Measurements from ENCODE around the gene PRKAR1B.

PRKAR1B gene

DNA sequence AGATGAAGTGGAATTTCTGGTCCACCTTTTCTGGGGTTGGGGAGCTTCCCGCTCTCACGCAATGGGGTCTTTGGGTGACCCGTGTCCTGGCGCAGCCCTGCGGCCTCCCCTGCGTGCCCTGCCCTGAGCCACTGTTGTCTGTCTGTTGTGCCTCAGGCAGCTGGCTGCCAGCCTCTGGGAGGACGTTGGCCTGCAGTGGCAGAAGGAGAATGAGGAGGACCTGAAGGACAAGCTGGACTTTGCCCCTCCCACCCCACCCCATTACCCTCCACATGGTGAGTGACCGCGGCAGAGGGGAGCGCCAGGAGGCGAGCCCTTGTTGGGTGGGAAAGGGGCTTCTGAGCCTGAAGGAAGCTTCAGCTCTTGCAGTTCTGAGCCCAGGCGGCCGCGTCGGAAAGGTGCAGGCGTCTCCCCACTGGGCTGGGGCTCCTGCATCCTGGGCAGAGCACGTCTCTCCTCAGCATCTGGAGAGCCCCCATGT is 14.2 kb upstream of the PRKAR1B start:
- no peak for DNase-seq (ENCODE audit: low read depth, low spot score)

DNA sequence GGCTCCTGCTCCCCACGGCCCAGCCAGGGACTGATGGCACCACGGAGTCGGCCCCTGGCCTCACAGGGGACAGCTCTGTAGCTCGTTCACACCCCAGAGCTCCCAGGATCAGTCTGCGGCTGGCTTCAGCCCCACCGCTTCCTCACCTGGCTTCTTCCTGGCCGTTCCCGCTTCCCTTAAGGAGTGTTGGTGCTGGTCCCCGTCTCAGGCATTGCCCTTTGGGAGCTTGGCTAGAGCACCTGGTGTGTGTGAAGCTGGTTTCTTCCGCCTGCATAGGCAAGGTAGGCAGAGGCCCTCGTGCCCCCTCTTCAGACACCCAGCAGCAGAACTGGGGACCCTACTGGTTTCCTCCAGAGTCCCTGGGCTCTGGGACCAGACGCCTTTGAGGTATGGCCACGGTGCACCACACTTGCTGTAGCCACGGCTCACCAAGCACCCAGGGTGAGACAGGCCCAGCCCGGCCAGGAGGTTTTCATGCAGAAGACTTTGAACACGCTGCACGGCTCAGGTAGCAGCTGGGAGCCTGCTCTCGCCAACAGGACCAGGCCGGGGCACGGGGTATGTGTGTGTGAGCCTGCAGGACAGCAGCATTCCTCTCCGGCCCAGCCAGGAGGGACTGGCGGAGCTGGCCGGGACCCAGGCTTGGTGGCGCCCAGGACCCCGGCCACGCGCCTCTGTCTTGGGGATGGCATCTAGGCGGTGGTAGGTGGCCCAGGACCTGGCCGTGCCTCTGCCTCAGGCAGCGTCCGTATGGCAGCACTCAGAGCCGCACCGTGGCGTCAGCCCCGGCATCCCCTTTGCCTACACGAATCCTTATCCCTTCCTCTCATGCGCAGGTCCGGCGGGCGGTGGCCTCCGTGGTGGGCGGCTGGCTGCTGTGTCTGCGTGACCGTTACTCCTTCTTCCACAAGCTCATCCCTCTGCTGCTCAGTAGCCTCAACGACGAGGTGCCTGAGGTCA is 13.2 kb upstream of the PRKAR1B start:
- no peak for DNase-seq (ENCODE audit: low read depth, low spot score)

DNA sequence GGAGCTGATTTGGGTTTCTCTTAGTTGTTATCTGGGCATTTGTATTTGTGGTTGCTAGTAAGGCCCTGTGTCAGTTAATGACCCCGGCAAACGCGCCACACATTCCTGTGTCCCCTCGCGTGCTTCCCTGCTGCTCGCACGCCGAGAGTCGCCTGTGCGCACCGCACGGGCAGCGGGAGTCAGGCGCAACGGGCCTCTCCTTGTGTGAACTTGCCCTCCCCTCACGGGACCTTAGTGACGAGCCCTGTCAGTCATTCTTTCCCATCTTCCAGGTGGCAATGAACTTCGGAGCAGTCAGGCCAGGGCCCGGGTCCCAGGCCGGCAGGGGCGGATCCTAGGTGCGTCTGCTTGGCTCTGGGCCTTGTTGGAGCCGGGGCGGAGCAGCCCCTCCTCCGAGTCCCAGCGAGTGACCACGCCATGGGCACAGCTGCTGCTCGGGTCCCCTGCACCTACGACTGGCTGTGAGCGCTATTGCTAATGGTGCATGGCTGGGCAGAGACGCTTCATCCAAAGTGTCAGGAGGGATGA is 12.4 kb upstream of the PRKAR1B start:
- no peak for DNase-seq (ENCODE audit: low read depth, low spot score)

DNA sequence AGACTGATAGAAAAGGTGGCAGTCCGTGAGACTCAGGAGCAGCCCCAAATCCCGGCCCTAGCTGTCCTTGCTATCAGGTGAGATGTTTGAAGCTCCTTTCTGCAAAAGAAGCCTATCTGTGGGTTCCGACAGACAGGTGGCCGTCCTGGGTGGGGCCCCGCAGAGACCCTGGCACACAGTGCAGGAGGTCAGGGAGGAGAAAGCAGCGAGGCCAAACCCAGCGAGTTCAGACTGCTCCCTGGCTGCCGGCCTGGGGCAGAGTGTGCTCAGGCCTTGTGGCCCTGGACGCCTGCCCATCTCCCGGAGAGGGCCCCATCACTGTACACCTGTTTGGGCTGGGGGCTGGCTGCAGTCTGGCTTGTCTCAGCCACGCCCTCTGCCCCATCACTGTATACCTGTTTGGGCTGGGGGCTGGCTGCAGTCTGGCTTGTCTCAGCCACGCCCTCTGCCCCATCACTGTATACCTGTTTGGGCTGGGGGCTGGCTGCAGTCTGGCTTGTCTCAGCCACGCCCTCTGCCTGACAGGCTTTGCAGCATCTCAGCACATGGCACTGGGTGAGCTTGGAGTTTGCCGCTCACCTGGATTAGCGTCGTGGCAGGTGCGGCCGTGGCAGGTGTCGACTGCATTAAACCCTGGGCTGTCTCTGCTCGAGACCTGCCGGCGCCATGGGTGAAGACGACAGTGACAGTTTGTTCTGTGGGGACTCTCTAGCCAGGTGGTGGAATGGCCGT is 11.8 kb upstream of the PRKAR1B start:
- DNase-seq (ENCODE audit: low read depth, low spot score), result no peak

DNA sequence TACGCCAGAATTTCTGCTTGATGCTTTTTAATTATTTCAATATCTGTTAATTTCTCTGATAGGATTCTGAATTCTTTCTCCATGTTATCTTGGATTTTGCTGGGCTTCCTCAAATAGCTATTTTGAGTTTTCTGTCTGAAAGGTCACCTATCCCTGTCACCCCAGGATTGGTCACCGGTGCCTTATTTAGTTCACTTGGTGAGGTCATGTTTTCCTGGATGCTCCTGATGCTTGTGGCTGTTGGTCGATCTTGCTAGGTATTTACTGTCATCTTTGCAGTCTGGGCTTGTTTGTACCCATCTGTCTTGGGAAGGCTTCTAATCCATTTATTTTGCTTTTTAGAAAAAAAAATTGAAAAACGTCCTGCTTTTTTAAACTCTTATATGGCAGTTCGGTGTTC is 11.2 kb upstream of the PRKAR1B start:
- DNase-seq (ENCODE audit: low read depth, low spot score), result no peak

DNA sequence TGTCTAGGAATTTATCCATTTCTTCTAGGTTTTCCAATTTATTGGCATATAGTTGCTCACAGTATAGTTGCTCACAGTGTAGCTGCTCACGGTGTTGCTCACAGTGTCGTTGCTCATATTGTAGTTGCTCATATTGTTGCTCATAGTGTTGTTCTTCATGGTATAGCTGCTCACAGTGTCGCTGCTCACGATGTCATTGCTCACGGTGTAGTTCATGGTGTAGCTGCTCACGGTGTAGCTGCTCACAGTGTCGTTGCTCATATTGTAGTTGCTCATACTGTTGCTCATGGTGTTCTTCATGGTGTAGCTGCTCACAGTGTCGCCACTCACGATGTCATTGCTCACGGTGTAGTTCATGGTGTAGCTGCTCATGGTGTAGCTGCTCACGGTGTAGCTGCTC is 7.7 kb upstream of the PRKAR1B start:
- no peak for DNase-seq (ENCODE audit: low read depth, low spot score)

DNA sequence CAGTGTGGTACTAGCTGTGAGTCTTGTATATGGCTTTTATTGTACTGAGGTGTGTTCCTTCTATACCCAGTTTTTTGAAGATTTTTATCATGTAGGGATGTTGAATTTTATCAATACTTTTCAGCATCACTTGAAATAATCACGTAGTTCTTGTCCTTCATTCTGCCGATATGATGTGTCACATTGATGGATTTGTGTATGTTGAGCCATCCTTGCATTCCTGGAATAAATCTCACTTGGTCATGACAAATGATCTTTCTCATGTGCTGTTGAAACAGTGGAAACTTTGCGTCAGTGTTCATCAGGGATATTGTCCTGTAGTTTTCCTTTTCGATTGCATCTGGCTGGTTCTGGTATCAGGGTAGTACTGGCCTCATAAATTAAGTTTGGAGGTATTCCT is 7.1 kb upstream of the PRKAR1B start:
- DNase-seq (ENCODE audit: low read depth, low spot score), result no peak

DNA sequence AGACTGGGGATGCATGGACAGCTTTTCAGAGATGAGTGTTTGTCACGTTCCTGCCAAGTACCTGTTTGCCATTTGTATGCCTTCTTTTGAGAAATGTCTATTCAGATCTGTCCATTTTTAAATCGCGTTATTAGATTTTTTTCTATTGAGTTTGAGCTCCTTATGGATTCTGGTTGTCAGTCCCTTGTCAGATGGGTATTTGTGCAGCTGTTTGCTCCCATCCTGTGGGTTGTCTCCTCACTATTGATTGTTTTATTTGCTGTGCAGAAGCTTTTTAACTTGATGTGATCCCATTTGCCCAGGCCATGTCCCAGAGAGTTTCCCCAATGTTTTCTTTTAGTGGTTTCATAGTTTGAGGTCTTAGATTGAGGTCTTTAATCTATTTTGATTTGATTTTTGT is 5.5 kb upstream of the PRKAR1B start:
- no peak for DNase-seq (ENCODE audit: low read depth, low spot score)

DNA sequence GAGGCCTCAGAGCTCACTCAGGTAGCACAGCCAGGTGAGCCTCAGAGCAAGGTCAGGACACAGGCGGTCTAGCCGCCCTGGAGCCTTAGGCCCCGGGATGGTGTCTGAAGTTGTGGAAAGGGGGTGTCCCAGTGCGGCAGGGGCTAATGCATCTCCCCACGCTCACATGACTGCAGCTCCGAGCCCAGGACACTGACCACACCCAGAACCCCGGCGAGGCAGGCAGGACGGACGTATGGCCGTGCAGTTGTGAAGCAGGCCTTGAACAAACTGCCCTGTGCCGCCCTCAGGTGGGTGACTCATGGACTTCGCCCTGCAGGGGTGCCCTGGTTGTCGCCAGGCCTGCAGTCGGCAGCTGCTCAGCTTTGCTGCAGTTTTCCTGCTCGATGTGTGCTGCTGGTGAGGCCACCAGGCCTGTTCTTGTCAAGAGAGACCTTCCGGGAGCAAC is 5.0 kb upstream of the PRKAR1B start:
- DNase-seq (ENCODE audit: low read depth, low spot score), result peak; percentile 66

DNA sequence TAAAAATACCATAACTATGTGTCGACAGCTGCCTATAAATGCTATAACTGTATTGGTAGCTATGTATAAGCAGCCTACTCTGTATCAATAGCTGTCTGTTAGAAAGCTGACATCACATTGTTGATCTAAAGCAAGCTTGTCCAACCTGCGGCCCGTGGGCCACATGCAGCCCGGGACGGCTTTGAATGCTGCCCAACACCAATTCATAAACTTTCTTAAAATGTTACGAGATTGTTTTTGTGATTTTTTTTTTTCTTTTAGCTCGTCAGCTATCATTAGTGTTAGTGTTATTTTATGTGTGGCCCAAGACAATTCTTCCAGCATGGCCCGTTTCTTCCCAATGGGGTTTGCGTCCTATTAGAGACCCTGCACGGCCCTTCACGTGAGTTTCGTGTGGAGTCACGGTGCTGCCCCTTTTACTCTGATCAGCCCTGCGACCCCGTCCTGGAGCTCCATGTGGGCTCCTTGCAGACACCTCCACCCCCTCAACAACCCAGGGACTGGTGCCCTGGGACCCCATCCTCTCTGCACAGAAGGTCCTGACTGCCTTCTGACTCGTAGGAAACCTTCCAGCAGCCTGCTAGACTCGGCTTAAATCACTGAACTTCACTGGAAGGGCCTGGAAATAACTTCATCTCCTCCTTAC is 4.5 kb upstream of the PRKAR1B start:
- no peak for DNase-seq (ENCODE audit: low read depth, low spot score)

DNA sequence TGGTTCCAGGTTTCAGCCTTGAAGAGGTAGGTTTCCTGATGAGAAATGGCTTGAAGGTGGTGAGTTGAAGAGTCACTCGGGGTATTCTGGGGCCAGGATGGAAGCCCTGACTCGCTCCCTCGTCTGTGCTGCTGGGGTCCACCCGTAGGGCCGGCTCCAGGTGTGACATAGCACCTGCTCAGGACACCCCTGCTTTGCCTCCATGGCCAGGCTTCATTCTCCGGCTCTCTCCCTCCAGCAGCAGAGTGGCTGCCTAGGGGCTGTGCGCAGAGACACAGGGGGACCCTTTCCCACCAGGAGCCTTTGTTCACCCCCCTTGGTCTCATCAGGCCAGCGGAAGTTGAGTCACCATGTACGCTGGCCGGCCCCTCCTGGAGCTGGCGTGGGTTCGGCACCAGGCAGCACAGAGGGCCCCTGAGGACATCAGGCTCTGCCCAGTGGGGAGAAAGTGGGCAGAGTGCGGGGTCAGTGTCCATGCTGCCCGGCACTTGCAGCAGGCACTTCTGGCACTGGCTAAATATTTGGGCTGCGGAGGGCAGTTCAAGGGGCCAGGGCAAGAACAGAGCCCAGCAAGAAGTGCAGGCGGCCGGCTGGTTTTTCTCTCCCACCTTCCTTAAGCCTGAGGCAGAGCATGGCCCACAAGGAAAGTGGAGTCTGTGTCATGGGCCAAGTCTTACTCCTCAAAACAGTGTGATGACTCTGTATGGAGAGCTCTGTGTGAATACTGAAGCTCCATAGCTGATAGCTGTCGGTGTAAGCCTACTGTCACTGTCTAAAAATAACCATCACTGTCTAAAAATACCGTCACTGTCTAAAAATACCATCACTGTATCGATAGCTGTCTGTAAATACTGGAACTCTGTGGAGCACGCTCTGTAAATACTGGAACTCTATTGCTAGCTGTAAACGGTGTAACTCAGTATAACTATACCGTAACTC is 3.7 kb upstream of the PRKAR1B start:
- no peak for DNase-seq (ENCODE audit: low read depth, low spot score)

DNA sequence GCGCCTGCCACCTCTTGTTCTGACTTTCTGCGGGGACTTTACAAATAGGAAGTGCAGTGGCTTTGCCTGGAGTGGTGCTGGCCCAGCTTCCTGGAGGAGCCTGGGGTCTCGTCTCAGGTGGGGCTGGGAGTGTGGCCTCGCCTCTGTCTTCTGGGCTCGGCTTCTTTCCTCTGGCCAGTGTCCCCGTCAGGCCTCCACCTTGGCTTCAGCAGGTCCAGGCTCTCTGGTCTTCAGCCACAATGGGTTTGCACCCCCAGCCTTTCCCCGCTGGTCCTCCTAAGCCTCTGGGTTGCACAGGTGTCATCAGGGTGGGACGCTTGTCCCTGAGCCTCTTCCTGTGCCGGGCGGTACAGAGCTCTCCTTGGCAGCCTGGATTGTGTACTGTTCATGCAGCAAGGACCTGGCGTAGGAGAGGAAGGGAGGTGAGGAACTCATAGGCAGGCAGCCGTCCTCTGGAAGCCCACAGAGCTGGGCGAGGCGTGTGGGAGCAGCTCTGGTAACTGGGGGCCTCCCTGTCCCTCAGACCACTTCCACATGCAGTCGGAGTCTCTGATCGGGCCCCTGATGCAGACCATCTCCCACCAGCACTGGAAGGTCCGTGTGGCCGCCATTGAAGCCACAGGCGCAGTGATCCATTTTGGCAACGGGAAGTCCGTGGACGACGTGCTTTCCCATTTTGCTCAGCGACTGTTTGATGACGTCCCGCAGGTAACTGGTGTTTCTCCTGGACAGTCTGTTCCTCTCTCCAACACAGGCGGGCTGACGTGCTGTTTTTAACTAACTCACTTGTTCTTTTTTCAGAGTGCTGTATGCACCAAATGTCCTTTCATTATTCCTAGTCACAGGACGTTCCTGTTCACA is 2.3 kb upstream of the PRKAR1B start:
- no peak for DNase-seq (ENCODE audit: low read depth, low spot score)

DNA sequence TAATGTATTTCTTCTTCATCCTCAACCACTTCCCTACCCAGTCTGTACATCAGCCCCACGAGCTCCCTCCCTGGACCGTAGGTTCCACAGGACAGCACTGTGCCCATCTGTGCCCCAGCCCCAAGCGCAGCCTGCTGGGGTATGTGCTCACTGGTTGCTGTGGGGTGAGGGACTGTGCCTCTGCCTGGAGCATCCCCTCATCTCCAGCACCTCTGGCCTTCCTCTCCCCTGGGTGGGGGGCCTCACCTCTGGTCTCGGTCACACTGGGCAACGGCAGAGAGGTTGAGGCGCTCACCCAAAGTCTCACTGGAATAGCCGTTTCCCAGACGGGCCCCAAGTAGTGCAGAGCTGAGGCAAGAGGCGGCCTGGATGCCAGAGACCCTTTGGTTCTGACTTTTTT is 1.5 kb upstream of the PRKAR1B start:
- no peak for DNase-seq (ENCODE audit: low read depth, low spot score)

DNA sequence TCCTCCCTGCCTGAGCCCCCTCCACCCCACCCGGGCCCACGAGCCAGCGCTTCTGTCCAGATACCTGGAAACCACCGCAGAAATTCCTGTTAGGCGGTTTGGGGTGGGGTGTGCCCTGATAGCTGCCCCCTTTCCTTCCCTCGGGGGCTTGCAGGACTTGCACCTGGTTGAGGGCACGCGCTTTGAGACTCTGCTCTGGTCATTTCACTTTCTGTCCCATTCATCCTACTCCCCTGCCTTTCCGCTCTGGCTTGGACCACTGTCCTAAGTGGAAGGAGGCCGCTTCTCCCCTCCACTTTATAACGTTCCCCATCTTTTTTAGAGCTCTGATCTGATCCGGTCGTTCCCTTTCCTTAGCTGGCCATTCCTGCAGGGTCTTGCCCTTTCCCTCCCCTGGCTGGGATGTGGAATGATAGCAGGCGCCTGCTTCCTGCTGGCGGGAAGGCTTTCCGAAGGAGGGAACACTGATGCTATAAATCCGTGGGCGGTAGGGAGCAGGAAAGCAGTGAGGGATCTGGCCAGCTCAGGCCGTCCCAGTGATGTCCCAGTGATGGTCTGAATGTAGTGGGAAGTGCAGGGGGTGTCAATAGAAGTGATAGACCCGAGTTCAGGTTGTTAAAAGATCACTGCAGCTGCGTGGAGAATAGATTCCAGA is 852 bp upstream of the PRKAR1B start:
- DNase-seq (ENCODE audit: low read depth, low spot score), result peak; percentile 45

DNA sequence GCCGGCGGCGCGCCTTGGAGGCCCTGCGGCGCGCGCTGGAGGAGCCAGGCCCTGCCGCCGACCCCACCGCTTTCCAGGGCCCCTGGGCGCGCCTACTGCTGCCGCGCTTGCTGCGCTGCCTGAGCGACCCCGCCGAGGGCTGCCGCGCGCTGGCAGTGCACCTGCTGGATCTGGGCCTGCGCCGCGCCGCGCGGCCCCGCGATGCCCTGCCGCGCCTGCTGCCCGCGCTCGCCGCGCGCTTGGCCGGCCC is 302 bp downstream of the PRKAR1B start:
- DNase-seq (ENCODE audit: low read depth, low spot score), result no peak

DNA sequence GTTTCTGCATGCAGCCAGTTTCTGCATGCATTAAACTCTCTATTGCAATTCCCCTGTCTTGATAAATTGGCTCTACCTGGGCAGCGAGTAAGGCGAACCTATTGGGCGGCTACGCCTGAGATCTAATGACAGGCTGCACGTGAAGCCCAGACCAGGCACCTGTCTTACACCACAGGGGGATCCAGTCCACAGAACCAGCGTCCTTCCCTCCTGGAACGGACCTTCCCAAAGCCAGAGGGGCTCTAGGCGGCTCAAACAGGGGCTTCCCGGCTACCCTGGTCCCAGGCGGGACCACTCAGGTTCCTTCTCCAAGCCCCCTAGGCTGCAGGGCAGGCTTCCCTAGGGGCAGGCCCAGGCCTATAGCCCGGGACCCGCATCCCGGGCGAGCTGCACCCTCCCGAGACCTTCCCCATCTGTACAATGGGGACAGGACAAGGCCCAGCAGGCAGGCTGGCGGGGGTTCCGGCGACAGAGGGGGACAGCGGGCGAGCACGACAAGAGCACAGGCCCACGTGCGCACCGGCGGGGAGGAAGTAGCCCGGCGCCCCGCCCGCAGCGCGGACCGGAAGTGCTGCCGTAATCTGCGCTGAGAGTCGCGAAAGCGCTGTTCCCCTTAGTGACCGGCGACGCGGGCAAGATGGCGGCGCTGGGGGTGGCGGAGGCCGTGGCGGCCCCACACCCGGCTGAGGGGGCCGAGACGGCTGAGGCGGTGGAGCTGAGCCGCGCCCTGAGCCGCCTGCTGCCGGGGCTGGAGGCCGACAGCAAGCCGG is 812 bp downstream of the PRKAR1B start, which contains the start of gene DNAAF5:
Gene DNAAF5 (plus strand): TSS at position 616 of the 770 bp plus-strand sequence. CDS start 22 bp downstream, at position 638.
- DNase-seq (ENCODE audit: low read depth, low spot score), result peak; percentile 90

DNA sequence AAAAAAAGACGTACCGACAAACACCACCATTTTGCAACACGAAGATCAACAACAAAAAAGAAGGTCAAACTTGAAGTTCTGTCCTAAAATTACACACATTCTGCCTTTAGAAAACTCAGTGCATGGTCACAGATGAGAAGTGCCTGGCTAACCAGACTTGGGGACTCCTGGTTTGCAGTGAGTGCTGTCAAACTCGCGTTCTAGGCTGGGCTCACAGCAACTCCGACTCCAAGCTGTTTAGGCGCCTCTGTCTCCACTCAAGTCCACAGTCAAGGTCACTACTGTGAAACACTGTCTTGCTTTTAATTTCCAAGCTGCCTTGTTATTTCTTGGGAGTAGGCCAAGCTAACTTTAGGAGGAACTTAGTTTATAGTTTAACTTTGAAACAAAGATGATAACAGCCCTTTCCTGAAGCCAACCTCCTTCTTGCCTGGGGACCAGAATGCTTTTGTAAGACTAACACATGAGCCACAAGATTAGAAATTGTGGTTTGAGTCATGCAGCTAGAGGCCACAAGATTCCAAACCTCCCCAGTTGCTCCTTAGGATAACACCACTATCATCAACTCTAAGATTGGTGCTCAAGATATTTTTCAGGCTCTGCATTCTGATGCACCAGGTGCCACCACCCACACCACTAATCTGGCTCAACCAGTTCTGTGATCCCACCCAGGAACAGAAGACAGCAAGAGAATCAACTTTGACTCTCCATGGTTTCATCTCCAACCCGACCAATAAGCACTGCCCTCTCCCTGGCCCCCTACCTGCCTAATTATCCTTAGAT is 1.7 kb downstream of the PRKAR1B start:
- DNase-seq (ENCODE audit: low read depth, low spot score), result peak; percentile 15

DNA sequence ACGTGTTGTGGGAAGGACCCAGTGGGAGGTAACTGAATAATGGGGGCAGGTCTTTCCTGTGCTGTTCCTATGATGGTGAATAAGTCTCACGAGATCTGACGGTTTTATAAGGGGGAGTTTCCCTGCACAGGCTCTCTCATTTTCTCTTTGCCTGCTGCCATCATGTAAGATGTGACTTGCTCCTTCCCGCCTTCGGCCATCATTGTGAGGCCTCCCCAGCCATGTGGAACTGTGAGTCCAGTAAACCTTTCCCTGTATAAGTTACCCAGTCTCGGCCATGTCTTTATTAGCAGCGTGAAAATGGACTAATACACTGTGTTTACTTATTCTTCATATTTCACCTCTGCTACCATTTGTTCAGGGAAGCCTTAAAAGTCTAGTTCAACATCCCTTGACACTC is 2.8 kb downstream of the PRKAR1B start:
- DNase-seq (ENCODE audit: low read depth, low spot score), result no peak
